ENCODE data around the gene SLC48A1. TPM values are rescaled to one million over a fixed set of nuclear protein-coding genes. Genes with fewer than 3 reads are reported as not detected.

SLC48A1 gene
- total RNA-seq, 2 experiments from 2014 or later: 4.5 to 5.8 TPM

DNA sequence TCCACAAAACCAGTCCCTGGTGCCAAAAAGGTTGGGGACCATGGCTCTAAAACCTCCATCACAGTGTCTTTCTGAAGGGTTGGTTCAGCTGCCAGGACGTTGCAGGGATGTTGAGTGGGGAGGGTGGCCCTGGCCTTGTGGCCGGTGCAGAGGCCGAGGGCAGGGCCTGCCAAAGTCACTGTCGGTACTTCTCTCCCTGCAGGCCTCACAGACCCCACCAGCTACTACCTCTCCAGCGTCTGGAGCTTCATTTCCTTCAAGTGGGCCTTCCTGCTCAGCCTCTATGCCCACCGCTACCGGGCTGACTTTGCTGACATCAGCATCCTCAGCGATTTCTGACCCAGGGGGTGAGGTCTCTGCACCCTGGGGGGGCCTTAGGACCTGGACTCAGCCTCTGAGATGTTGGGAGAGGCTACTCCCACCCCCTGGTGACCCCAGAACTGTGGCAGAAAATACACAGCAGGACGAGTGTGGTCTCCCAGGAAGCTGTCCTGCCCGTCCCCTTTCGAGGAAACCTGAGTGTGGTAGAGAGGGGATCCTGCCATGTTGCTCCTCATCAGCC, 7.0 kb downstream of the SLC48A1 start:
- no peak for DNase-seq
- H3K4me3 Mint-ChIP-seq: no peak overlapping the region
- no peak overlapping the region for H3K27ac Mint-ChIP-seq
- H3K36me3 Mint-ChIP-seq (ENCODE audit: low read depth): peaks cover 24% of the 10 kb centered on the region
- CTCF ChIA-PET: interaction anchor here (0.8 to 4.7 kb wide), 16 partner anchors 12 to 128 kb away, joined by 3 to 31 read pairs (median 6); no protein-coding TSS in a partner anchor
- H3K9me3 Mint-ChIP-seq: no peaks in the 10 kb centered on the region
- Histone ChIP-seq H3K4me1 (ENCODE audit: insufficient read depth, low read length) (peaks cover 21% of the 10 kb centered on the region), H3K4me3 (ENCODE audit: low read length) (no peak overlapping the region), H3K27me3 (ENCODE audit: control insufficient read depth in 1 of 2, insufficient read depth in 2 of 2, low read length in 2 of 2) (no peaks in the 10 kb centered on the region), H3K9me3 (ENCODE audit: control insufficient read depth in 1 of 2, insufficient read depth in 1 of 2, low read length in 2 of 2) (no peaks in the 10 kb centered on the region), H3K27ac (ENCODE audit: low read depth in 1 of 2, low read length in 2 of 2) (no peak overlapping the region), H3K36me3 (ENCODE audit: insufficient read depth, low read length) (peaks cover 23% of the 10 kb centered on the region)
- TF ChIP-seq, protein P1, sequence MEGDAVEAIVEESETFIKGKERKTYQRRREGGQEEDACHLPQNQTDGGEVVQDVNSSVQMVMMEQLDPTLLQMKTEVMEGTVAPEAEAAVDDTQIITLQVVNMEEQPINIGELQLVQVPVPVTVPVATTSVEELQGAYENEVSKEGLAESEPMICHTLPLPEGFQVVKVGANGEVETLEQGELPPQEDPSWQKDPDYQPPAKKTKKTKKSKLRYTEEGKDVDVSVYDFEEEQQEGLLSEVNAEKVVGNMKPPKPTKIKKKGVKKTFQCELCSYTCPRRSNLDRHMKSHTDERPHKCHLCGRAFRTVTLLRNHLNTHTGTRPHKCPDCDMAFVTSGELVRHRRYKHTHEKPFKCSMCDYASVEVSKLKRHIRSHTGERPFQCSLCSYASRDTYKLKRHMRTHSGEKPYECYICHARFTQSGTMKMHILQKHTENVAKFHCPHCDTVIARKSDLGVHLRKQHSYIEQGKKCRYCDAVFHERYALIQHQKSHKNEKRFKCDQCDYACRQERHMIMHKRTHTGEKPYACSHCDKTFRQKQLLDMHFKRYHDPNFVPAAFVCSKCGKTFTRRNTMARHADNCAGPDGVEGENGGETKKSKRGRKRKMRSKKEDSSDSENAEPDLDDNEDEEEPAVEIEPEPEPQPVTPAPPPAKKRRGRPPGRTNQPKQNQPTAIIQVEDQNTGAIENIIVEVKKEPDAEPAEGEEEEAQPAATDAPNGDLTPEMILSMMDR (IDR thresholded peaks at IDR 0.05): no peak
- no peak for ATAC-seq (ENCODE audit: poor library complexity)
- no peaks in the 10 kb centered on the region for H3K27me3 Mint-ChIP-seq
- peaks cover 15% of the 10 kb centered on the region for H3K4me1 Mint-ChIP-seq (ENCODE audit: low read depth)
- intact Hi-C loops (cut with DNase I, micrococcal nuclease): loop anchor here (1.0 to 5.0 kb wide), 7 partner anchors 38 to 167 kb away; no protein-coding TSS in a partner anchor
- POLR2A ChIA-PET: interaction anchor here (0.7 to 4.0 kb wide), 8 partner anchors 28 to 74 kb away, joined by 3 to 13 read pairs (median 4); partner anchors contain the start of genes HDAC7 and RPAP3

DNA sequence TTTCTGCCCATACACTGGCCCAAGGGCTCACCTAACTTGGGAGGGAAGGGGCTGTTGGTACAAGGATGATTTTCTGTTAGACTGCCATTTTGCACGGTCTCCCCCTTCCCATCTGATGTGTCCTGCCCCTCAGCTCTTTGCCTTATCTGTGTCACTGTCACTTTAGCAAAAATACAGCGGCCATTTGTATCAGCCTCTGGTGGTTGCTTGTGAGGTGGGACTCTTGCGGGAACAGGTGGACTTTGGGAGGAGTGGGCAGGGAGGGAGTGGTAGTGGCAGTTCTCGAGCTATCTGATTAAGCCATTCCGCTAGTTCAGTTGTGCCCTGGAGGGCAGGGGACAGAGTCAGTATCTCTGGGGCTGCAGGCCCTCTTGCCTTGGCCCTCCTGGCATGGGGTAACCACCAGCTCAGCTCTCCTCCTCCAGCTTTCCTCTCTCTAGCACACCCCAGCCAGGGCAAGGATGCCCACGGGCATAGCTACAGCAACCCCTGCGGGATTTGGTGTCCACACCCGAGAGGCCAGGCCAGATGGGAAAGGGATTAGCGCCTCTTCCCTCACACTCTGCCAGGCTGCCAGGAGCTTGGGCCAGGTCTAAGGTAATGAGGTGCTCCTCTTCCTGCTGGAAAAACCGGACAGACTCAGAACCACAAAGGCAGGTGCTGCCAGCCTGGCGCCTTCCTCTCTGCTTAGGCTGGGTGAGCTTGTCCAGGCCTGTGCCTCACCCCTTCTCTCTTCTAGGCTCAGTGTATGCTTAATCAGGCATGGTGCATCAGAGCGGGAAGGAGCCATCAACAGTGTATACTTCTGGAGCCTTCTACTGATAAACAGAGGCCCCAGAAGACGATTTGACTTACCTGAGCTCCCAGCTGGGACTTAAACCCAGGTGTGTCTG, 8.7 kb downstream of the SLC48A1 start:
- H3K27me3 Mint-ChIP-seq: no peaks in the 10 kb centered on the region
- H3K27ac ChIP-seq (ENCODE audit: low read depth in 1 of 2, low read length in 2 of 2): no peak overlapping the region
- CTCF ChIA-PET: interaction anchor here (0.8 to 1.9 kb wide), 4 partner anchors 14 to 57 kb away, joined by 3 to 10 read pairs (median 6); no protein-coding TSS in a partner anchor

DNA sequence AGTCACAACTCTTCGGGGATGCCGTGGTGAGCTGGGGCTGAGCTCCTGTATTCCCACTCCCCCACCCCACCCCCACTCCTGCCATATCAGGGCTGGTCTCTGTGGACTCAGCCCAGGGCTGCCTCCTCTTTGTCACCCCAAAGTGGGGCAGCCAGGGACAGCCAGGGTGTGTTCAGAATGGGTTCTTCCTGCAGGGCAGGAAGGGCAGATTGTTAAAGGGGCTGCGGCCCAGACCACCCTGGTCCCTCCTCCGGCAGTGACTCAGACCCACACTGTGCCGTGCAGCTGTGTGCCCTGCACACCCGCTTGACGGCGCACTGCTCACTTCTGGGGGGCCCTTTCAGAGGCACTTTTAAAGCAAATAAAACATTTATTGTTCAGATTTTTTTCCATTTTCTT, 9.3 kb downstream of the SLC48A1 start:
- CTCF ChIA-PET: interaction anchor here (1.4 to 1.9 kb wide), 3 partner anchors 15 to 56 kb away, joined by 5 to 10 read pairs (median 6); no protein-coding TSS in a partner anchor
- Histone ChIP-seq H3K36me3 (ENCODE audit: insufficient read depth, low read length) (peaks cover 46% of the 10 kb centered on the region), H3K4me1 (ENCODE audit: insufficient read depth, low read length) (peaks cover 11% of the 10 kb centered on the region), H3K27me3 (ENCODE audit: control insufficient read depth in 1 of 2, insufficient read depth in 2 of 2, low read length in 2 of 2) (no peaks in the 10 kb centered on the region), H3K9me3 (ENCODE audit: control insufficient read depth in 1 of 2, insufficient read depth in 1 of 2, low read length in 2 of 2) (no peaks in the 10 kb centered on the region), H3K4me3 (ENCODE audit: low read length) (no peak overlapping the region), H3K27ac (ENCODE audit: low read depth in 1 of 2, low read length in 2 of 2) (no peak overlapping the region)
- Mint-ChIP-seq H3K27me3 (no peaks in the 10 kb centered on the region), H3K36me3 (ENCODE audit: low read depth) (peaks cover 47% of the 10 kb centered on the region), H3K4me1 (ENCODE audit: low read depth) (peaks cover 15% of the 10 kb centered on the region), H3K9me3 (no peaks in the 10 kb centered on the region), H3K27ac (peak overlapping the region; percentile 59), H3K4me3 (no peak overlapping the region)
- intact Hi-C loops (cut with DNase I, micrococcal nuclease): no loop called here
- TF ChIP-seq, protein P1 (IDR thresholded peaks at IDR 0.05): no peak
- ATAC-seq (ENCODE audit: poor library complexity): no peak
- POLR2A ChIA-PET: interaction anchor here (1.2 to 1.4 kb wide), 3 partner anchors 27 to 76 kb away, joined by 3 to 6 read pairs (median 3); partner anchors contain the start of gene RPAP3
- DNase-seq: no peak

More for the DNA sequence above, 8.7 kb downstream of the SLC48A1 start:
- no peak overlapping the region for H3K4me3 Mint-ChIP-seq
- intact Hi-C loops (cut with DNase I, micrococcal nuclease): no loop called here
- DNase-seq: no peak
- H3K27ac Mint-ChIP-seq: peak overlapping the region; percentile 59
- H3K9me3 ChIP-seq (ENCODE audit: control insufficient read depth in 1 of 2, insufficient read depth in 1 of 2, low read length in 2 of 2): no peaks in the 10 kb centered on the region
- POLR2A ChIA-PET: interaction anchor here (1.2 to 4.0 kb wide), 4 partner anchors 28 to 76 kb away, joined by 3 to 13 read pairs (median 4); partner anchors contain the start of genes HDAC7 and RPAP3
- no peaks in the 10 kb centered on the region for H3K27me3 ChIP-seq (ENCODE audit: control insufficient read depth in 1 of 2, insufficient read depth in 2 of 2, low read length in 2 of 2)
- peaks cover 41% of the 10 kb centered on the region for H3K36me3 Mint-ChIP-seq (ENCODE audit: low read depth)
- peaks cover 15% of the 10 kb centered on the region for H3K4me1 Mint-ChIP-seq (ENCODE audit: low read depth)
- no peak for ATAC-seq (ENCODE audit: poor library complexity)
- TF ChIP-seq, protein P1 (IDR thresholded peaks at IDR 0.05): no peak
- H3K9me3 Mint-ChIP-seq: no peaks in the 10 kb centered on the region
- no peak overlapping the region for H3K4me3 ChIP-seq (ENCODE audit: low read length)
- H3K36me3 ChIP-seq (ENCODE audit: insufficient read depth, low read length): peaks cover 40% of the 10 kb centered on the region
- H3K4me1 ChIP-seq (ENCODE audit: insufficient read depth, low read length): peaks cover 11% of the 10 kb centered on the region
